ENCODE data around the gene ATP6V0D1.

The ATP6V0D1 gene

DNA sequence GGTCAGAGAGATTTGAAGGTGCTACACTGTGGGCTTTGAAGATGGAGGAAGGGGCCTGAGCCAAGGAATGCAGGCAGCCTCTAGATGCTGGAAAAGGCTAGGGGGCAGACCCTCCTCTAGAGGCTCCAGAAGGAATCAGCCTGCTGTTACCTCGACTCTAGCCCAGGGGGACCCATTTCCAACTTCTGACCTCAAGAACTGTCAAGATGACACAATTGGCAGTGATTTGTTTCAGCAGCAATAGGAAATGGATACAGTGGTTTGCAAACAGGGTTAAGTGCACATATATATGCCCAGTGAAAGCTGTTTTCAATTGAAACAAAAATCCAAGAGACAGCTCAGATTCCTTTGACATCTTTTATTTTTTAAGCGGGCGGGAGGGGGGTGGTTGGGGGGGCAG lies 61.0 kb downstream of the ATP6V0D1 start:
- Histone ChIP-seq H3K27ac (ENCODE audit: extremely low read depth, low read depth, low read length) (no peak overlapping the region), H3K36me3 (ENCODE audit: control insufficient read depth in 2 of 2, insufficient read depth in 1 of 2, low read length in 2 of 2) (no peaks in the 10 kb centered on the region), H3K4me3 (ENCODE audit: low read depth, low read length) (no peak overlapping the region), H3K4me1 (ENCODE audit: control insufficient read depth, insufficient read depth, low read length) (no peaks in the 10 kb centered on the region), H3K9me3 (ENCODE audit: control insufficient read depth, insufficient read depth, low read depth, low read length) (no peaks in the 10 kb centered on the region)
- ChIA-PET POLR2A (interaction anchor here (0.6 kb wide), 2 partner anchors 8 to 141 kb away, joined by 3 read pairs; no protein-coding TSS in a partner anchor), CTCF (interaction anchor here (0.6 to 1.7 kb wide), 3 partner anchors 8 to 675 kb away, joined by 3 to 7 read pairs (median 3); no protein-coding TSS in a partner anchor)
- TF ChIP-seq, protein P1, sequence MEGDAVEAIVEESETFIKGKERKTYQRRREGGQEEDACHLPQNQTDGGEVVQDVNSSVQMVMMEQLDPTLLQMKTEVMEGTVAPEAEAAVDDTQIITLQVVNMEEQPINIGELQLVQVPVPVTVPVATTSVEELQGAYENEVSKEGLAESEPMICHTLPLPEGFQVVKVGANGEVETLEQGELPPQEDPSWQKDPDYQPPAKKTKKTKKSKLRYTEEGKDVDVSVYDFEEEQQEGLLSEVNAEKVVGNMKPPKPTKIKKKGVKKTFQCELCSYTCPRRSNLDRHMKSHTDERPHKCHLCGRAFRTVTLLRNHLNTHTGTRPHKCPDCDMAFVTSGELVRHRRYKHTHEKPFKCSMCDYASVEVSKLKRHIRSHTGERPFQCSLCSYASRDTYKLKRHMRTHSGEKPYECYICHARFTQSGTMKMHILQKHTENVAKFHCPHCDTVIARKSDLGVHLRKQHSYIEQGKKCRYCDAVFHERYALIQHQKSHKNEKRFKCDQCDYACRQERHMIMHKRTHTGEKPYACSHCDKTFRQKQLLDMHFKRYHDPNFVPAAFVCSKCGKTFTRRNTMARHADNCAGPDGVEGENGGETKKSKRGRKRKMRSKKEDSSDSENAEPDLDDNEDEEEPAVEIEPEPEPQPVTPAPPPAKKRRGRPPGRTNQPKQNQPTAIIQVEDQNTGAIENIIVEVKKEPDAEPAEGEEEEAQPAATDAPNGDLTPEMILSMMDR (tag by site-specific recombination; IDR thresholded peaks at IDR 0.05), result 0 out of 2 replicates have a peak, but pooled peaks have one; percentile 14
- no peak for TF ChIP-seq GFI1B (tag by site-specific recombination; IDR thresholded peaks at IDR 0.05)

DNA sequence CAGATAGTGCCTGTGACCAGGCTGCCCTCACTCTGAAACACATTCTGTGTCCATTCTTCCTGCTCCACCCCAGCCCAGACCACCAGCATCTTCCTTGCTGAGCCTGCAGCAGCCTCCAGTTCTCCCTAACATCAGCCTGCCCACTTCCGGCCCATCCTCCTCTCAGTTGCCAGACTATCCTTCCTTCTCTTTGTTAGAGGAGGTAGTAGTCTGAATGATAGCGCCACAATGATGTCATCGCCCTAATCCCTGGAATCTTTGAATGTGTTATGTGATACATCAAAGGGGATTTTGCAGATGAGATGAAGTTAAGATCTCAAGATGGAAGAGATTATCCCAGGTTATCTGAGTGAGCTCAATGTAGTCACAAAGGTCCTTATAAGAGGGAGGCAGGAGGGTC lies 61.5 kb downstream of the ATP6V0D1 start:
- Histone ChIP-seq H3K36me3 (ENCODE audit: control insufficient read depth in 2 of 2, insufficient read depth in 1 of 2, low read length in 2 of 2) (no peaks in the 10 kb centered on the region), H3K9me3 (ENCODE audit: control insufficient read depth, insufficient read depth, low read depth, low read length) (no peaks in the 10 kb centered on the region), H3K4me3 (ENCODE audit: low read depth, low read length) (no peak overlapping the region), H3K4me1 (ENCODE audit: control insufficient read depth, insufficient read depth, low read length) (no peaks in the 10 kb centered on the region), H3K27ac (ENCODE audit: extremely low read depth, low read depth, low read length) (no peak overlapping the region)
- CTCF ChIA-PET, result interaction anchor here (0.6 to 1.7 kb wide), 3 partner anchors 9 to 675 kb away, joined by 3 to 7 read pairs (median 3); no protein-coding TSS in a partner anchor
- POLR2A ChIA-PET, result interaction anchor here (0.6 kb wide), 2 partner anchors 9 to 141 kb away, joined by 3 read pairs; no protein-coding TSS in a partner anchor
- TF ChIP-seq, protein P2, sequence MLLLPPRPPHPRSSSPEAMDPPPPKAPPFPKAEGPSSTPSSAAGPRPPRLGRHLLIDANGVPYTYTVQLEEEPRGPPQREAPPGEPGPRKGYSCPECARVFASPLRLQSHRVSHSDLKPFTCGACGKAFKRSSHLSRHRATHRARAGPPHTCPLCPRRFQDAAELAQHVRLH (tag by site-specific recombination; IDR thresholded peaks at IDR 0.05), result 0 out of 2 replicates have a peak, but pooled peaks have one; percentile 30
- peak; percentile 81 for TF ChIP-seq ZNF629 (tag by site-specific recombination; IDR thresholded peaks at IDR 0.05)
- peak; percentile 48; the same call in 1 of the 2 replicates for TF ChIP-seq SP7 (tag by site-specific recombination; IDR thresholded peaks at IDR 0.05)
- peak; percentile 61 for TF ChIP-seq ZBTB17 (tag by site-specific recombination; IDR thresholded peaks at IDR 0.05)
- peak; percentile 31 for TF ChIP-seq ZNF335 (tag by site-specific recombination; conservative IDR thresholded peaks at IDR 0.05)
- TF ChIP-seq ZNF600 (tag by site-specific recombination; IDR thresholded peaks at IDR 0.05), result peak; percentile 58; the same call in 1 of the 2 replicates
- peak; percentile 37; the same call in 1 of the 2 replicates for TF ChIP-seq ZNF366 (tag by site-specific recombination; conservative IDR thresholded peaks at IDR 0.05)
- TF ChIP-seq, protein P3, sequence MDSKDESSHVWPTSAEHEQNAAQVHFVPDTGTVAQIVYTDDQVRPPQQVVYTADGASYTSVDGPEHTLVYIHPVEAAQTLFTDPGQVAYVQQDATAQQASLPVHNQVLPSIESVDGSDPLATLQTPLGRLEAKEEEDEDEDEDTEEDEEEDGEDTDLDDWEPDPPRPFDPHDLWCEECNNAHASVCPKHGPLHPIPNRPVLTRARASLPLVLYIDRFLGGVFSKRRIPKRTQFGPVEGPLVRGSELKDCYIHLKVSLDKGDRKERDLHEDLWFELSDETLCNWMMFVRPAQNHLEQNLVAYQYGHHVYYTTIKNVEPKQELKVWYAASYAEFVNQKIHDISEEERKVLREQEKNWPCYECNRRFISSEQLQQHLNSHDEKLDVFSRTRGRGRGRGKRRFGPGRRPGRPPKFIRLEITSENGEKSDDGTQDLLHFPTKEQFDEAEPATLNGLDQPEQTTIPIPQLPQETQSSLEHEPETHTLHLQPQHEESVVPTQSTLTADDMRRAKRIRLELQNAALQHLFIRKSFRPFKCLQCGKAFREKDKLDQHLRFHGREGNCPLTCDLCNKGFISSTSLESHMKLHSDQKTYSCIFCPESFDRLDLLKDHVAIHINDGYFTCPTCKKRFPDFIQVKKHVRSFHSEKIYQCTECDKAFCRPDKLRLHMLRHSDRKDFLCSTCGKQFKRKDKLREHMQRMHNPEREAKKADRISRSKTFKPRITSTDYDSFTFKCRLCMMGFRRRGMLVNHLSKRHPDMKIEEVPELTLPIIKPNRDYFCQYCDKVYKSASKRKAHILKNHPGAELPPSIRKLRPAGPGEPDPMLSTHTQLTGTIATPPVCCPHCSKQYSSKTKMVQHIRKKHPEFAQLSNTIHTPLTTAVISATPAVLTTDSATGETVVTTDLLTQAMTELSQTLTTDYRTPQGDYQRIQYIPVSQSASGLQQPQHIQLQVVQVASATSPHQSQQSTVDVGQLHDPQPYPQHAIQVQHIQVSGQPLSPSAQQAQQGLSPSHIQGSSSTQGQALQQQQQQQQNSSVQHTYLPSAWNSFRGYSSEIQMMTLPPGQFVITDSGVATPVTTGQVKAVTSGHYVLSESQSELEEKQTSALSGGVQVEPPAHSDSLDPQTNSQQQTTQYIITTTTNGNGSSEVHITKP (tag by site-specific recombination; IDR thresholded peaks at IDR 0.05), result peak; percentile 36; the same call in 1 of the 2 replicates
- TF ChIP-seq, protein P4, sequence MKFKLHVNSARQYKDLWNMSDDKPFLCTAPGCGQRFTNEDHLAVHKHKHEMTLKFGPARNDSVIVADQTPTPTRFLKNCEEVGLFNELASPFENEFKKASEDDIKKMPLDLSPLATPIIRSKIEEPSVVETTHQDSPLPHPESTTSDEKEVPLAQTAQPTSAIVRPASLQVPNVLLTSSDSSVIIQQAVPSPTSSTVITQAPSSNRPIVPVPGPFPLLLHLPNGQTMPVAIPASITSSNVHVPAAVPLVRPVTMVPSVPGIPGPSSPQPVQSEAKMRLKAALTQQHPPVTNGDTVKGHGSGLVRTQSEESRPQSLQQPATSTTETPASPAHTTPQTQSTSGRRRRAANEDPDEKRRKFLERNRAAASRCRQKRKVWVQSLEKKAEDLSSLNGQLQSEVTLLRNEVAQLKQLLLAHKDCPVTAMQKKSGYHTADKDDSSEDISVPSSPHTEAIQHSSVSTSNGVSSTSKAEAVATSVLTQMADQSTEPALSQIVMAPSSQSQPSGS (tag by site-specific recombination; IDR thresholded peaks at IDR 0.05; ENCODE audit: low read depth), result peak; percentile 89
- peak; percentile 59 for TF ChIP-seq ZBTB21 (tag by site-specific recombination; IDR thresholded peaks at IDR 0.05)
- 0 out of 2 replicates have a peak, but pooled peaks have one; percentile 38 for TF ChIP-seq ZXDB (tag by site-specific recombination; IDR thresholded peaks at IDR 0.05)
- 0 out of 2 replicates have a peak, but pooled peaks have one; percentile 29 for TF ChIP-seq ZBTB48 (tag by site-specific recombination; IDR thresholded peaks at IDR 0.05)
- peak; percentile 81; the same call in 1 of the 2 replicates for TF ChIP-seq MZF1 (tag by site-specific recombination; IDR thresholded peaks at IDR 0.05; ENCODE audit: borderline replicate concordance)
- no peak for TF ChIP-seq GLIS2 (tag by site-specific recombination; IDR thresholded peaks at IDR 0.05)
- TF ChIP-seq ZNF701 (tag by site-specific recombination; IDR thresholded peaks at IDR 0.05), result no peak
- TF ChIP-seq ZNF211 (tag by site-specific recombination; IDR thresholded peaks at IDR 0.05; ENCODE audit: low read depth), result no peak
